ENCODE results near the gene PRSS53.

DNA sequence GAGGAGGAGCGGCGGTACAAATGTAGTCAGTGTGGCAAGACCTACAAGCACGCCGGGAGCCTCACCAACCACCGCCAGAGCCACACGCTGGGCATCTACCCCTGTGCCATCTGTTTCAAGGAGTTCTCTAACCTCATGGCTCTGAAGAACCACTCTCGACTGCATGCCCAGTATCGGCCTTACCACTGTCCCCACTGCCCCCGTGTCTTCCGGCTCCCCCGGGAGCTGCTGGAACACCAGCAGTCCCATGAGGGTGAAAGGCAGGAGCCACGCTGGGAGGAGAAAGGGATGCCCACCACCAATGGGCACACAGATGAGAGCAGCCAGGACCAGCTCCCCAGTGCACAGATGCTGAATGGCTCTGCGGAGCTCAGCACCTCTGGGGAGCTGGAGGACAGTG, 11.7 kb downstream of the PRSS53 start:
- TF ChIP-seq POLR2A (IDR thresholded peaks at IDR 0.05) = no peak
- TF ChIP-seq, protein P1, sequence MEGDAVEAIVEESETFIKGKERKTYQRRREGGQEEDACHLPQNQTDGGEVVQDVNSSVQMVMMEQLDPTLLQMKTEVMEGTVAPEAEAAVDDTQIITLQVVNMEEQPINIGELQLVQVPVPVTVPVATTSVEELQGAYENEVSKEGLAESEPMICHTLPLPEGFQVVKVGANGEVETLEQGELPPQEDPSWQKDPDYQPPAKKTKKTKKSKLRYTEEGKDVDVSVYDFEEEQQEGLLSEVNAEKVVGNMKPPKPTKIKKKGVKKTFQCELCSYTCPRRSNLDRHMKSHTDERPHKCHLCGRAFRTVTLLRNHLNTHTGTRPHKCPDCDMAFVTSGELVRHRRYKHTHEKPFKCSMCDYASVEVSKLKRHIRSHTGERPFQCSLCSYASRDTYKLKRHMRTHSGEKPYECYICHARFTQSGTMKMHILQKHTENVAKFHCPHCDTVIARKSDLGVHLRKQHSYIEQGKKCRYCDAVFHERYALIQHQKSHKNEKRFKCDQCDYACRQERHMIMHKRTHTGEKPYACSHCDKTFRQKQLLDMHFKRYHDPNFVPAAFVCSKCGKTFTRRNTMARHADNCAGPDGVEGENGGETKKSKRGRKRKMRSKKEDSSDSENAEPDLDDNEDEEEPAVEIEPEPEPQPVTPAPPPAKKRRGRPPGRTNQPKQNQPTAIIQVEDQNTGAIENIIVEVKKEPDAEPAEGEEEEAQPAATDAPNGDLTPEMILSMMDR (IDR thresholded peaks at IDR 0.05) = no peak

All from heart left ventricle (tissue), 13 donors.